ENCODE results near the gene FNDC3B. TPM values are rescaled to one million over a fixed set of nuclear protein-coding genes. Genes with fewer than 3 reads are reported as not detected.

FNDC3B gene
- total and polyA plus RNA-seq, 2 of the 8 experiments (the other 6 are each of a cell fraction or from before 2014, with no cell fraction given) = 14.1 to 44.4 TPM

DNA sequence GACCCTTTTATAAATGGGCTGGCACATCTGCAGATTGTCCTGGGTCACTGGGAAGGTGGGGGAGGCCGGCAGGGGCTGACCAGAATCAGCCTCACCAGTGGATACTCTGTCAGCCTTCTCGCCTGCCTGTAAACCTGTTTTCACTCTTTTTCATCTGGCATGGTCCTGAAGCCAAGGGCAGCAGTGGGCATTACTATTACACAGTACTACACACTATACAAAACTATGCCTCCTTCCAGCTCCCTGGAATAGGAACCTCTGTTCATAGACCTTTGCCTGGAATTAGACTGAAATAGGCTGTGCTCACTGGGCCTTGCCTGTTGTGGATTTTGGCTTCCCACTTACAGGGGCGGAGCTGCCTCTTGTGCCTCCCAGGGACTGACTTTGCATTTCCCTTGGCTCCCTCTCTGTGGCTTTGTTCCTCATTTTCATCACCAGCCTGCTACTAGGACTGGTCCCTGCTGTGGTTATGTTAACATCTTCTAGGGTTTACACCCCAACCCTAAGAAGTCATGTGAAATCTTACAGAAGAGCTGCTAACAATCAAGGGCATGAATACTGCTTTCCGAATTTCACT is 120.7 kb downstream of the FNDC3B start:
- Histone ChIP-seq H2AFZ (ENCODE audit: low read length) (no peak overlapping the region), H3K4me1 (replicated peaks in 1 of 4; ENCODE audit: control insufficient read depth in 3 of 4, insufficient read depth in 4 of 4, low read length in 3 of 4) (peaks cover 8 to 21% (median 17%) of the 10 kb centered on the region in 4 experiments), H3K23ac (ENCODE audit: insufficient read length) (no peak overlapping the region), H4K91ac (replicated peaks; ENCODE audit: insufficient read length, low read length) (no peak overlapping the region), H2BK120ac (replicated peaks; ENCODE audit: low read depth, low read length) (no peak overlapping the region), H3K79me2 (ENCODE audit: control insufficient read depth in 1 of 2, insufficient read depth in 2 of 2, low read length in 2 of 2) (peaks cover 0 to 76% of the 10 kb centered on the region in 2 experiments; a peak in 3 of 4 replicates), H3K9ac (replicated peaks in 1 of 4; ENCODE audit: extremely low read depth in 1 of 4, low read depth in 3 of 4, low read length in 3 of 4) (no peak overlapping the region), H3K14ac (ENCODE audit: insufficient read length) (no peak overlapping the region), H3K27me3 (replicated peaks in 1 of 4; ENCODE audit: control insufficient read depth in 3 of 4, extremely low read depth in 1 of 4, insufficient read depth in 3 of 4, low read length in 3 of 4) (no peaks in the 10 kb centered on the region), H3K27ac (ENCODE audit: low read depth, low read length) (peak overlapping the region; percentile 24; the same call in 1 of the 2 replicates), H2BK5ac (ENCODE audit: low read depth, low read length) (no peak overlapping the region), H3K56ac (replicated peaks; ENCODE audit: insufficient read length, low read depth, low read length) (no peak overlapping the region), H3K36me3 (ENCODE audit: control insufficient read depth in 2 of 4, insufficient read depth in 4 of 4, low read length in 3 of 4) (no peaks in the 10 kb centered on the region), H2AK5ac (ENCODE audit: low read depth, low read length) (no peak overlapping the region), H3K18ac (ENCODE audit: extremely low read depth, low read length) (no peak overlapping the region), H3K79me1 (ENCODE audit: low read depth, low read length) (no peaks in the 10 kb centered on the region; the same call in 1 of the 2 replicates), H2BK15ac (ENCODE audit: low read length) (no peak overlapping the region), H3K9me3 (ENCODE audit: insufficient read depth in 2 of 2, low read depth in 1 of 2, low read length in 1 of 2) (no peaks in the 10 kb centered on the region), H3K4me2 (ENCODE audit: insufficient read depth in 1 of 2, low read depth in 2 of 2, low read length in 2 of 2) (peak overlapping the region; percentile 20 to 31; a peak in 1 of 4 replicates), H3K4me3 (ENCODE audit: extremely low read depth in 1 of 4, insufficient read depth in 2 of 4, low read depth in 3 of 4, low read length in 4 of 4) (no peak overlapping the region), H4K8ac (ENCODE audit: extremely low read depth, insufficient read depth, low read length) (no peak overlapping the region), H2BK12ac (ENCODE audit: low read depth, low read length) (peak overlapping the region; percentile 65; the same call in 1 of the 2 replicates), H4K5ac (ENCODE audit: insufficient read length, low read depth, low read length) (no peak overlapping the region), H3K4ac (replicated peaks; ENCODE audit: insufficient read length, low read depth, low read length) (no peak overlapping the region), H4K20me1 (replicated peaks in 1 of 2; ENCODE audit: control insufficient read depth in 1 of 2, insufficient read depth in 2 of 2, low read length in 2 of 2) (no peaks in the 10 kb centered on the region), H3K23me2 (ENCODE audit: low read depth, low read length) (no peaks in the 10 kb centered on the region), H2BK20ac (ENCODE audit: low read length) (no peak overlapping the region)
- CTCF ChIA-PET (ENCODE audit: partially characterized antibody) = interaction anchor here (0.9 to 2.3 kb wide), 5 partner anchors 9 to 125 kb away, joined by 3 to 15 read pairs (median 3); no protein-coding TSS in a partner anchor
- TF ChIP-seq MAFK (IDR thresholded peaks at IDR 0.05; ENCODE audit: low read depth, low read length) (peak; percentile 38; the same call in 1 of the 2 replicates), RNF2 (IDR thresholded peaks at IDR 0.05; ENCODE audit: borderline replicate concordance, low read depth, low read length, missing control alignments, poor library complexity, severe bottlenecking) (no peak)
- POLR2A ChIA-PET (ENCODE audit: partially characterized antibody) = interaction anchor here (0.8 kb wide), 1 partner anchor 8 kb away, joined by 4 read pairs; no protein-coding TSS in a partner anchor
- DNase-seq (ENCODE audit: low read depth in 1 of 2, low spot score in 2 of 2) = no peak
- FAIRE-seq = no peak
- WGBS, 2 experiments (ENCODE audit: extremely low coverage in 1 of 2, insufficient coverage in 1 of 2, insufficient read length in 1 of 2, insufficient replicate concordance in 2 of 2, low coverage in 1 of 2, low lambda C conversion rate in 2 of 2, missing lambda C conversion rate in 1 of 2) = 49% methylated on average over 4 of the region's 4 CpGs; no CpG with 5 or more reads in 1 of the 2 experiments
